Left lobe of liver (tissue), 2 donors: ENCODE results near the gene FAM124A. TPM values are rescaled to one million over a fixed set of nuclear protein-coding genes. Genes with fewer than 3 reads are reported as not detected.
A peak's percentile ranks its signal among the peaks of the same experiment; 100 is the strongest.

Experiments
- ATAC-seq: fragments of 200-7000 bp; cut with Tn5 transposase; one replicate; pipeline ENCODE4 v1.9.1; 2020; ENCODE audit warnings: mild to moderate bottlenecking, moderate library complexity
- DNase-seq: peaks from one replicate; pipeline ENCODE4 v3.0.0-alpha.2; 2020; ENCODE audit warnings: low spot score
- total RNA-seq: library from RNA; stranded (reverse); gene quantifications from one replicate; pipeline ENCODE4 v1.2.1, GENCODE V29; 2021
- donor health status: DM: no; HTN: no; CAD: no; lungs with moderate emphysema.
- donor health status: DM: no; HTN: yes; CAD: no.

The FAM124A gene
- total RNA-seq: 0.50 TPM

GRCh38 chr13:51222037-51222685, at the start of gene FAM124A:
Gene FAM124A (plus strand): TSS chr13:51222398. CDS start chr13:51222502, 104 bp downstream.
- ATAC-seq (peak; percentile 95), DNase-seq (peak; percentile 57)

- DNase-seq (no peak), ATAC-seq (no peak)
Observed at GRCh38 chr13:51175021-51175420, 47.2 kb upstream of the FAM124A start.

GRCh38 chr13:51175639-51176038, 46.6 kb upstream of the FAM124A start:
- DNase-seq (no peak), ATAC-seq (no peak)

GRCh38 chr13:51177188-51177587, 45.0 kb upstream of the FAM124A start:
- no peak for ATAC-seq
- DNase-seq: no peak

GRCh38 chr13:51178456-51179074, 43.6 kb upstream of the FAM124A start:
- DNase-seq (no peak), ATAC-seq (no peak)

- no peak for ATAC-seq
- no peak for DNase-seq
Observed at GRCh38 chr13:51179432-51179971, 42.7 kb upstream of the FAM124A start.

GRCh38 chr13:51180853-51181511, 41.2 kb upstream of the FAM124A start:
- DNase-seq (no peak), ATAC-seq (no peak)

GRCh38 chr13:51181786-51182383, 40.3 kb upstream of the FAM124A start:
- ATAC-seq (no peak), DNase-seq (no peak)

GRCh38 chr13:51191743-51192142, 30.5 kb upstream of the FAM124A start:
- DNase-seq (no peak), ATAC-seq (no peak)

GRCh38 chr13:51192348-51192747, 29.9 kb upstream of the FAM124A start:
- ATAC-seq (no peak), DNase-seq (no peak)

GRCh38 chr13:51193387-51193786, 28.8 kb upstream of the FAM124A start:
- no peak for ATAC-seq

GRCh38 chr13:51194942-51195341, 27.3 kb upstream of the FAM124A start:
- no peak for ATAC-seq
- no peak for DNase-seq

More at GRCh38 chr13:51193387-51193786, 28.8 kb upstream of the FAM124A start:
- no peak for DNase-seq

GRCh38 chr13:51201886-51202285, 20.3 kb upstream of the FAM124A start:
- DNase-seq (no peak), ATAC-seq (no peak)

GRCh38 chr13:51202477-51203046, 19.6 kb upstream of the FAM124A start:
- ATAC-seq (no peak), DNase-seq (no peak)

- DNase-seq (no peak), ATAC-seq (no peak)
Observed at GRCh38 chr13:51206584-51206983, 15.6 kb upstream of the FAM124A start.

GRCh38 chr13:51207881-51208280, 14.3 kb upstream of the FAM124A start:
- DNase-seq (no peak), ATAC-seq (no peak)

GRCh38 chr13:51208716-51209115, 13.5 kb upstream of the FAM124A start:
- no peak for ATAC-seq

GRCh38 chr13:51211910-51212309, 10.3 kb upstream of the FAM124A start:
- DNase-seq (no peak), ATAC-seq (no peak)

More at GRCh38 chr13:51208716-51209115, 13.5 kb upstream of the FAM124A start:
- no peak for DNase-seq

GRCh38 chr13:51212758-51213157, 9.4 kb upstream of the FAM124A start:
- ATAC-seq (no peak), DNase-seq (no peak)

- DNase-seq (no peak), ATAC-seq (no peak)
Observed at GRCh38 chr13:51213173-51213728, 8.9 kb upstream of the FAM124A start.

- ATAC-seq: no peak
- DNase-seq: no peak
Observed at GRCh38 chr13:51218626-51219025, 3.6 kb upstream of the FAM124A start.
